ENCODE data around the gene YY1AP1.
A peak's percentile ranks its signal among the peaks of the same experiment; 100 is the strongest.
"Not testable (repeated sequence)": the region's sequence is repeated elsewhere in the genome, so short reads cannot be mapped to it uniquely, and the experiment has no call there.

Gene YY1AP1

GRCh38 chr1:155701675-155702074 is 13.1 kb upstream of the YY1AP1 start:
- not testable (repeated sequence) for H3K27ac Mint-ChIP-seq, H3K4me3 Mint-ChIP-seq, H3K9me3 Mint-ChIP-seq, H3K27me3 Mint-ChIP-seq
- Mint-ChIP-seq H3K36me3 (ENCODE audit: low read depth) (peaks cover 31% of the 10 kb centered on the region), H3K4me1 (ENCODE audit: low read depth) (peaks cover 20% of the 10 kb centered on the region)

- not testable (repeated sequence) for H3K9me3 Mint-ChIP-seq, H3K4me3 Mint-ChIP-seq, H3K27me3 Mint-ChIP-seq, H3K27ac Mint-ChIP-seq
- Mint-ChIP-seq H3K36me3 (ENCODE audit: low read depth) (peaks cover 48% of the 10 kb centered on the region), H3K4me1 (ENCODE audit: low read depth) (peaks cover 39% of the 10 kb centered on the region)
Measured at GRCh38 chr1:155699062-155699461, 10.5 kb upstream of the YY1AP1 start.

GRCh38 chr1:155698382-155699038 is 9.9 kb upstream of the YY1AP1 start:
- no peaks in the 10 kb centered on the region for H3K27me3 Mint-ChIP-seq
- H3K36me3 Mint-ChIP-seq (ENCODE audit: low read depth): peaks cover 50% of the 10 kb centered on the region
- peaks cover 40% of the 10 kb centered on the region for H3K4me1 Mint-ChIP-seq (ENCODE audit: low read depth)
- no peaks in the 10 kb centered on the region for H3K9me3 Mint-ChIP-seq
- H3K27ac Mint-ChIP-seq: no peak overlapping the region
- H3K4me3 Mint-ChIP-seq: no peak overlapping the region

GRCh38 chr1:155697616-155698015 is 9.0 kb upstream of the YY1AP1 start:
- Mint-ChIP-seq H3K36me3 (ENCODE audit: low read depth) (peaks cover 59% of the 10 kb centered on the region), H3K4me1 (ENCODE audit: low read depth) (peaks cover 49% of the 10 kb centered on the region)
- not testable (repeated sequence) for H3K9me3 Mint-ChIP-seq, H3K27ac Mint-ChIP-seq, H3K4me3 Mint-ChIP-seq, H3K27me3 Mint-ChIP-seq

- H3K9me3 Mint-ChIP-seq: no peaks in the 10 kb centered on the region
- H3K4me1 Mint-ChIP-seq (ENCODE audit: low read depth): peaks cover 51% of the 10 kb centered on the region
- H3K4me3 Mint-ChIP-seq: no peak overlapping the region
- no peaks in the 10 kb centered on the region for H3K27me3 Mint-ChIP-seq
- H3K36me3 Mint-ChIP-seq (ENCODE audit: low read depth): peaks cover 62% of the 10 kb centered on the region
- no peak overlapping the region for H3K27ac Mint-ChIP-seq
Measured at GRCh38 chr1:155697046-155697445, 8.5 kb upstream of the YY1AP1 start.

GRCh38 chr1:155696524-155696923 is 8.0 kb upstream of the YY1AP1 start:
- Mint-ChIP-seq H3K9me3 (no peaks in the 10 kb centered on the region), H3K27me3 (no peaks in the 10 kb centered on the region), H3K4me1 (ENCODE audit: low read depth) (peaks cover 56% of the 10 kb centered on the region), H3K27ac (no peak overlapping the region), H3K36me3 (ENCODE audit: low read depth) (peaks cover 67% of the 10 kb centered on the region), H3K4me3 (no peak overlapping the region)

- H3K4me1 Mint-ChIP-seq (ENCODE audit: low read depth): peaks cover 64% of the 10 kb centered on the region
- H3K9me3 Mint-ChIP-seq: no peaks in the 10 kb centered on the region
- no peak overlapping the region for H3K27ac Mint-ChIP-seq
- H3K4me3 Mint-ChIP-seq: no peak overlapping the region
- H3K27me3 Mint-ChIP-seq: no peaks in the 10 kb centered on the region
- H3K36me3 Mint-ChIP-seq (ENCODE audit: low read depth): peaks cover 74% of the 10 kb centered on the region
Measured at GRCh38 chr1:155695608-155696007, 7.0 kb upstream of the YY1AP1 start.

GRCh38 chr1:155695072-155695471 is 6.5 kb upstream of the YY1AP1 start:
- peaks cover 66% of the 10 kb centered on the region for H3K4me1 Mint-ChIP-seq (ENCODE audit: low read depth)
- peaks cover 77% of the 10 kb centered on the region for H3K36me3 Mint-ChIP-seq (ENCODE audit: low read depth)
- H3K9me3 Mint-ChIP-seq: no peaks in the 10 kb centered on the region
- H3K27ac Mint-ChIP-seq: no peak overlapping the region
- H3K27me3 Mint-ChIP-seq: no peaks in the 10 kb centered on the region
- H3K4me3 Mint-ChIP-seq: no peak overlapping the region

GRCh38 chr1:155694167-155694566 is 5.6 kb upstream of the YY1AP1 start:
- H3K36me3 Mint-ChIP-seq (ENCODE audit: low read depth): peaks cover 81% of the 10 kb centered on the region
- H3K27me3 Mint-ChIP-seq: no peaks in the 10 kb centered on the region
- H3K9me3 Mint-ChIP-seq: no peaks in the 10 kb centered on the region
- H3K4me3 Mint-ChIP-seq: no peak overlapping the region
- peaks cover 74% of the 10 kb centered on the region for H3K4me1 Mint-ChIP-seq (ENCODE audit: low read depth)
- H3K27ac Mint-ChIP-seq: no peak overlapping the region

- H3K36me3 Mint-ChIP-seq (ENCODE audit: low read depth): peaks cover 62% of the 10 kb centered on the region
Measured at GRCh38 chr1:155691992-155692528, 3.5 kb upstream of the YY1AP1 start.

GRCh38 chr1:155689081-155689607 is 570 bp upstream of the YY1AP1 start, which contains the start of gene DAP3:
TSS of gene DAP3 (plus strand) at chr1:155689091. CDS start at chr1:155709780, 20,689 bp downstream.
- Mint-ChIP-seq H3K27ac (peak within 1 kb of the TSS; percentile 96), H3K4me1 (ENCODE audit: low read depth) (peaks cover 75% of the 10 kb centered on the region), H3K36me3 (ENCODE audit: low read depth) (peaks cover 53% of the 10 kb centered on the region), H3K4me3 (peak within 1 kb of the TSS; percentile 98)
- not testable (repeated sequence) for H3K9me3 Mint-ChIP-seq, H3K27me3 Mint-ChIP-seq

More at GRCh38 chr1:155691992-155692528, 3.5 kb upstream of the YY1AP1 start:
- peaks cover 70% of the 10 kb centered on the region for H3K4me1 Mint-ChIP-seq (ENCODE audit: low read depth)
- H3K27ac Mint-ChIP-seq: no peak overlapping the region
- no peak overlapping the region for H3K4me3 Mint-ChIP-seq
- H3K27me3 Mint-ChIP-seq: no peaks in the 10 kb centered on the region
- no peaks in the 10 kb centered on the region for H3K9me3 Mint-ChIP-seq

- Mint-ChIP-seq H3K27ac (peak overlapping the region; percentile 96), H3K4me3 (peak overlapping the region; percentile 98), H3K36me3 (ENCODE audit: low read depth) (peaks cover 42% of the 10 kb centered on the region), H3K4me1 (ENCODE audit: low read depth) (peaks cover 75% of the 10 kb centered on the region)
- H3K27me3 Mint-ChIP-seq, H3K9me3 Mint-ChIP-seq: not testable (repeated sequence)
Measured at GRCh38 chr1:155687705-155688323, 760 bp downstream of the YY1AP1 start.

GRCh38 chr1:155681776-155682175 is 6.8 kb downstream of the YY1AP1 start:
- Mint-ChIP-seq H3K27ac (peak overlapping the region; percentile 2), H3K4me3 (no peak overlapping the region), H3K27me3 (no peaks in the 10 kb centered on the region), H3K36me3 (ENCODE audit: low read depth) (peaks cover 50% of the 10 kb centered on the region), H3K4me1 (ENCODE audit: low read depth) (peaks cover 59% of the 10 kb centered on the region), H3K9me3 (no peaks in the 10 kb centered on the region)

- no peaks in the 10 kb centered on the region for H3K9me3 Mint-ChIP-seq
- peaks cover 53% of the 10 kb centered on the region for H3K36me3 Mint-ChIP-seq (ENCODE audit: low read depth)
- H3K4me1 Mint-ChIP-seq (ENCODE audit: low read depth): peaks cover 47% of the 10 kb centered on the region
- H3K4me3 Mint-ChIP-seq: no peak overlapping the region
- H3K27ac Mint-ChIP-seq: no peak overlapping the region
- no peaks in the 10 kb centered on the region for H3K27me3 Mint-ChIP-seq
Measured at GRCh38 chr1:155680531-155680930, 8.0 kb downstream of the YY1AP1 start.

- not testable (repeated sequence) for H3K27me3 Mint-ChIP-seq, H3K27ac Mint-ChIP-seq, H3K9me3 Mint-ChIP-seq, H3K4me3 Mint-ChIP-seq
- H3K36me3 Mint-ChIP-seq (ENCODE audit: low read depth): peaks cover 62% of the 10 kb centered on the region
- peaks cover 32% of the 10 kb centered on the region for H3K4me1 Mint-ChIP-seq (ENCODE audit: low read depth)
Measured at GRCh38 chr1:155678992-155679391, 9.6 kb downstream of the YY1AP1 start.
